Lower leg skin (tissue), 3 donors: ENCODE measurements around the gene MAPK14.

Experiments
- POLR2A ChIP-seq, 2 donors: fragments of 450-650 bp; IDR thresholded peaks; one replicate each; pipeline ENCODE4 v1.6.1; 2016 to 2017; ENCODE audit warnings: antibody characterized with exemption in 2 of 2, mild to moderate bottlenecking in 1 of 2, moderate library complexity in 1 of 2
- TF ChIP-seq, protein P1 (sequence below), 3 donors: fragments of 450-650 bp; IDR thresholded peaks; one replicate each; pipeline ENCODE4 v1.5.1; 2016; ENCODE audit warnings: antibody characterized with exemption in 3 of 3, mild to moderate bottlenecking in 3 of 3, moderate library complexity in 2 of 3

- TF ChIP-seq, protein P1, sequence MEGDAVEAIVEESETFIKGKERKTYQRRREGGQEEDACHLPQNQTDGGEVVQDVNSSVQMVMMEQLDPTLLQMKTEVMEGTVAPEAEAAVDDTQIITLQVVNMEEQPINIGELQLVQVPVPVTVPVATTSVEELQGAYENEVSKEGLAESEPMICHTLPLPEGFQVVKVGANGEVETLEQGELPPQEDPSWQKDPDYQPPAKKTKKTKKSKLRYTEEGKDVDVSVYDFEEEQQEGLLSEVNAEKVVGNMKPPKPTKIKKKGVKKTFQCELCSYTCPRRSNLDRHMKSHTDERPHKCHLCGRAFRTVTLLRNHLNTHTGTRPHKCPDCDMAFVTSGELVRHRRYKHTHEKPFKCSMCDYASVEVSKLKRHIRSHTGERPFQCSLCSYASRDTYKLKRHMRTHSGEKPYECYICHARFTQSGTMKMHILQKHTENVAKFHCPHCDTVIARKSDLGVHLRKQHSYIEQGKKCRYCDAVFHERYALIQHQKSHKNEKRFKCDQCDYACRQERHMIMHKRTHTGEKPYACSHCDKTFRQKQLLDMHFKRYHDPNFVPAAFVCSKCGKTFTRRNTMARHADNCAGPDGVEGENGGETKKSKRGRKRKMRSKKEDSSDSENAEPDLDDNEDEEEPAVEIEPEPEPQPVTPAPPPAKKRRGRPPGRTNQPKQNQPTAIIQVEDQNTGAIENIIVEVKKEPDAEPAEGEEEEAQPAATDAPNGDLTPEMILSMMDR (IDR thresholded peaks at IDR 0.05) = no peak
- TF ChIP-seq POLR2A (IDR thresholded peaks at IDR 0.05) = no peak
These were observed 98.0 kb downstream of the MAPK14 start for GRCh38 chr6:36125575-36125974.
